Gastroesophageal sphincter (tissue), 4 donors: ENCODE measurements around the gene SDHB. TPM values are rescaled to one million over a fixed set of nuclear protein-coding genes. Genes with fewer than 3 reads are reported as not detected.
"Not testable (repeated sequence)": the region's sequence is repeated elsewhere in the genome, so short reads cannot be mapped to it uniquely, and the experiment has no call there.

ENCODE experiments used
- ATAC-seq: fragments of 150-250 bp; one replicate; pipeline ENCODE4 v1.9.1; 2016; ENCODE audit warnings: mild to moderate bottlenecking, moderate library complexity
- H3K27ac ChIP-seq, 4 donors: fragments of 200-600 bp; sonication (generic) in 3 of 4; 1 replicate in 3 of 4; 2 replicates in 1 of 4; pipeline ENCODE4 v1.5.1; 2016 to 2019
- H3K27me3 ChIP-seq: fragments of 200-600 bp; sonication (generic); one replicate; pipeline ENCODE4 v1.5.1; 2019
- H3K36me3 ChIP-seq, 2 donors: fragments of 200-600 bp; sonication (generic); one replicate each; pipeline ENCODE4 v1.5.1; 2019; ENCODE audit warnings: control low read depth in 1 of 2
- H3K4me1 ChIP-seq, 3 donors: fragments of 200-600 bp; sonication (generic); 1 replicate in 2 of 3; 2 replicates in 1 of 3; pipeline ENCODE4 v1.5.1; 2016 to 2019; ENCODE audit warnings: control low read depth in 2 of 3
- H3K4me3 ChIP-seq, 2 donors: fragments of 200-600 bp; sonication (generic); one replicate each; pipeline ENCODE4 v1.5.1; 2019; ENCODE audit warnings: mild to moderate bottlenecking in 1 of 2, moderate library complexity in 1 of 2
- H3K9me3 ChIP-seq, 3 donors: fragments of 200-600 bp; sonication (generic); one replicate each; pipeline ENCODE4 v1.5.1; 2017 to 2019; ENCODE audit warnings: control low read depth in 2 of 3
- CTCF ChIP-seq, 4 experiments: fragments of 200-600 bp in 2 of 4; fragments of 450-650 bp in 2 of 4; sonication (generic) in 1 of 4; IDR thresholded peaks; one replicate each; pipeline ENCODE4 v1.5.1; 2017 to 2019; ENCODE audit warnings: antibody characterized with exemption in 4 of 4, mild to moderate bottlenecking in 2 of 4, moderate library complexity in 2 of 4
- EP300 ChIP-seq: sonication (generic); formaldehyde crosslinking; IDR thresholded peaks from one replicate; pipeline ENCODE4 v1.6.1; 2017; ENCODE audit warnings: antibody characterized with exemption, mild to moderate bottlenecking
- POLR2A ChIP-seq, 2 donors: fragments of 450-650 bp; IDR thresholded peaks; one replicate each; pipeline ENCODE4 v1.6.1; 2017; ENCODE audit warnings: antibody characterized with exemption in 2 of 2, mild to moderate bottlenecking in 2 of 2, moderate library complexity in 1 of 2
- POLR2AphosphoS5 ChIP-seq: sonication (generic); formaldehyde crosslinking; IDR thresholded peaks from one replicate; pipeline ENCODE4 v1.6.1; 2017; ENCODE audit warnings: antibody characterized with exemption
- WGBS, 2 donors: methylation state at CpG; one replicate each; pipeline ENCODE4 v1.1.5; 2018; ENCODE audit warnings: low coverage in 1 of 2; 5-methylcytosine and 5-hydroxymethylcytosine counted together
- total RNA-seq, 4 donors: library from RNA; depleted of rRNA; stranded (reverse); fragments of >200 nt; gene quantifications; one replicate each; pipeline ENCODE4 v1.1.0, GENCODE V29; 2016

SDHB gene
- total RNA-seq, 4 donors from 2014 or later, result 103 to 118 (median 116) TPM

DNA sequence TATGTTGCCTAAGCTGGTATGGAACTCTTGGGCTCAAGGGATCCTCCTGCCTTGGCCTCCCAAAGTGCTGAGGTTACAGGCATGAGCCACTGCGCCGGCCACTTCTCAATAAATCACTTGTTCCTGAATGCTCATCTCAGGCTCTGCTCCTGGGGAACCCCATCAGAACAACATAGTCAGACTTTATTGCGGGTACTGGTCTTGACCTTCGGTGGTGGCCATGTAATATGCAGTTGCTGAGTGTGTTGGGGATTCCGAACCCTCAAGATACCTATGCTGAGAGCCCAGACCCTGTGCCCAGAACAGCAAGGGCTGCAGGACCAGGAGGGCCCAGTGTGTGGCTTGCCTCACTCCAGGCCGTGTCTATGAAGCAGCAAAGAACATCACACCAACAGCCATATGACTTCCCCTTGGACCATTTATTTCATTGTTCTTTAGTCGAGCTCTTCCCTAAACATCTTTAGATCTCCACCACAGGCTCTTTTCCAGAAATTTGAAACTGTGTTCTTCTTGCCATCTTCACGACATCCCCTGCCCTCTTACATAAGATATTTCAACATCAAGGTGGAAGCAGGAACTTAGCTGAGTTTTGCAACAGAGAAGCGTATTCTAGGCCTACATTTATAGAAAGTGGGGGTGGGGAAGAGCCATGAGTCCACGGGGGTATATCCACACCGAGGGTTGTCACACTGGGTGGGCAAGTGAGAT lies 12.7 kb upstream of the SDHB start:
- ATAC-seq, result no peak
- no peaks in the 10 kb centered on the region for H3K4me1 ChIP-seq
- H3K36me3 ChIP-seq, result no peaks in the 10 kb centered on the region
- TF ChIP-seq EP300, result no peak
- no peak for TF ChIP-seq CTCF (IDR thresholded peaks at IDR 0.05)
- TF ChIP-seq POLR2A (IDR thresholded peaks at IDR 0.05), result no peak
- no peak for TF ChIP-seq POLR2AphosphoS5
- no peak overlapping the region for H3K4me3 ChIP-seq
- peaks cover 9% of the 10 kb centered on the region for H3K27me3 ChIP-seq
- H3K9me3 ChIP-seq, result peaks cover 0 to 13% (median 0%) of the 10 kb centered on the region in 3 donors
- no peak overlapping the region for H3K27ac ChIP-seq
- 57 to 62% methylated on average over 1 to 8 of the region's 11 CpGs for WGBS, 2 donors

DNA sequence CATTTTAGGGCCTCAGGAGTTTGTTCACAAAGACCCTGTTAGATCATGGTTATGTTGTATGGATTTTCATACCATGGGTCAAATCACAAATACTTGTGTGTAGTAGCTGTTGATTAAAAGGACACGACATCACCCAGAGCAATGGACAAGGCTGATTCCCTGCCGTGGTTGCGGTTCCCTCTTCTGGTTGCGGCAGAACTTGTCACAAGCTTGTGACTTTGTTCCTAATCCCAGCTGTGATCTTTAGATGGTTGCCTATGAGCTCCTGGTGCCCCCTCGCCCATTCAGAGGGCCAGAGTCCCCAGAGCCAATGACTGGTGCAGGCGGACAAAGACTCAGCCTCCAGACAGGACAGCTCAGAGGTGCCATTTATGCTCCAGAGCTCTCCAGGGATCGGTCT lies 11.8 kb upstream of the SDHB start:
- Histone ChIP-seq H3K9me3 (peaks cover 0 to 13% (median 0%) of the 10 kb centered on the region in 3 donors), H3K27me3 (peaks cover 3% of the 10 kb centered on the region), H3K36me3 (no peaks in the 10 kb centered on the region), H3K4me3 (no peak overlapping the region), H3K4me1 (no peaks in the 10 kb centered on the region), H3K27ac (no peak overlapping the region)
- TF ChIP-seq POLR2A (IDR thresholded peaks at IDR 0.05), result no peak
- no peak for TF ChIP-seq EP300
- no peak for TF ChIP-seq CTCF (IDR thresholded peaks at IDR 0.05)
- TF ChIP-seq POLR2AphosphoS5, result no peak
- WGBS, 2 donors, result 33 to 79% methylated on average over 2 of the region's 7 CpGs
- ATAC-seq, result no peak

- not testable (repeated sequence) for ATAC-seq, H3K27ac ChIP-seq, H3K4me3 ChIP-seq, H3K36me3 ChIP-seq, H3K4me1 ChIP-seq
- Histone ChIP-seq H3K9me3 (peaks cover 0 to 13% (median 0%) of the 10 kb centered on the region in 3 donors), H3K27me3 (peaks cover 20% of the 10 kb centered on the region)
- WGBS, 2 donors, result 49% methylated on average over 2 of the region's 7 CpGs; no CpG with 5 or more reads in 1 of the 2 donors
These were observed 8.9 kb upstream of the SDHB start for GRCh38 chr1:17062751-17063150.

- H3K4me3 ChIP-seq, result no peak overlapping the region
- no peak overlapping the region for H3K27ac ChIP-seq
- no peaks in the 10 kb centered on the region for H3K36me3 ChIP-seq
- no peak for ATAC-seq
- peaks cover 20% of the 10 kb centered on the region for H3K27me3 ChIP-seq
- WGBS, 2 donors, result 74% methylated on average over 2 of the region's 2 CpGs; no CpG with 5 or more reads in 1 of the 2 donors
- H3K4me1 ChIP-seq, result no peaks in the 10 kb centered on the region
- peaks cover 0 to 13% (median 0%) of the 10 kb centered on the region in 3 donors for H3K9me3 ChIP-seq
- TF ChIP-seq POLR2A (IDR thresholded peaks at IDR 0.05) (no peak), EP300 (no peak), POLR2AphosphoS5 (no peak), CTCF (IDR thresholded peaks at IDR 0.05) (no peak)
These were observed 8.1 kb upstream of the SDHB start for GRCh38 chr1:17061892-17062291.

DNA sequence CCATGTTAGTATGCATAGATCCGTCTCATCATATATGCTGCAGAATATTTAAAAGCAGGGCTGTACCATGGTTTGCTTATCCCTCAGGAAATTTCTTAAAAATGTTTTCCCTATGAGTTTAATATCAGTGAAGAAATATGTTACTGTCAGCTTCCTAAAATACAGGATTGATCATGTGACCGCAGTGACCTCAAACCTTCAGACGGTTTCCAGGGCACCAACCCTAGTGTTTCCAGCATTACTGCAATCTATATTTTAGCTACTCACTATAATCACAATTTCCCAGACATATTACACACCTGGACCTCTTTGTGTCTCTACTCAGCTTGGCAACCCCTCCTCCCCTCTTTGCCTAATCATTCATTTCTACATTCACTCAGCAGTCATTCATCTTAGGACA lies 7.7 kb upstream of the SDHB start:
- Histone ChIP-seq H3K27me3 (peaks cover 20% of the 10 kb centered on the region), H3K9me3 (peaks cover 0 to 13% (median 0%) of the 10 kb centered on the region in 3 donors), H3K4me3 (no peak overlapping the region), H3K4me1 (no peaks in the 10 kb centered on the region), H3K27ac (no peak overlapping the region), H3K36me3 (no peaks in the 10 kb centered on the region)
- TF ChIP-seq POLR2AphosphoS5 (no peak), POLR2A (IDR thresholded peaks at IDR 0.05) (no peak), EP300 (no peak), CTCF (IDR thresholded peaks at IDR 0.05) (no peak)
- WGBS, 2 donors, result 70 to 71% methylated on average over 2 to 3 of the region's 3 CpGs
- ATAC-seq, result no peak
